Activated CD4-positive, alpha-beta T cell treated with anti-CD3 and anti-CD28 coated beads, Interleukin-2, amount 50 U/mL, for 24 hours (primary cell): ENCODE results near the gene STX16.

Experiments
- DNase-seq, 2 donors: peaks; one replicate each; pipeline ENCODE4 v3.0.0-alpha.2; 2020; ENCODE audit warnings: low read depth in 1 of 2, low spot score in 1 of 2

Gene STX16

DNA sequence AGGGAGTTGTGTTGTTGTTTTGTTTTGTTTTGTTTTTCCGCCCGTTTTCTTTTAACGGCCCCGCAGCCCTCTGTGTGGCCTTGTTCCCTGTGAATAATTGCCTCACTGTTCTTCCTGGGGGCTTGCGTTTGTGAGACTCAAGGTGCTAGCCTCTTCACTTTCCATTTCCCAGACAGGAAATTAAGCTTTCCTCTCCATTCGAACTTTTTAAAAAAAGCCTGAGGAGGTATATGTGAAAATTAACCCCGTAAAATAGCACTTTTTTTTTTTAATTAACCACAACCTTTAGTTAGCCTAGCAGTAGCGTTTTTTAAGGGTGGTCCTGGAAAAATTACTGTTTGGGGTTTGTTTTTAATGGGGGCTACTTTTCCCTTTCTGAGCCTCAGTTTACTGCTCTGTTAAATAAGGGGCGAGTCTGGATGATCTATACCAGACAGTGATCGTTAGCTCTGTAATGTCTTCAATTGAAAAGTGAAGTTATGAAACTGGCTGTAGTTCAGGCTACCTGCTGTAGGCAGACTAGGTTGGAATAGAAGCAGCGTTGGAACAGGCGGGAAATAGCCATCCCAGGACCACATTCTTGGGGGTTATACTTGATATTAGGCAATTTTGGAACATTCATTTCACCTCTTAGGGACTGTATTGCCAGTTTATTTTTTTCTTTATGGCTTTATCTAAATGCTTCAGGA lies 1.7 kb downstream of the STX16 start:
- DNase-seq, result no peak

DNA sequence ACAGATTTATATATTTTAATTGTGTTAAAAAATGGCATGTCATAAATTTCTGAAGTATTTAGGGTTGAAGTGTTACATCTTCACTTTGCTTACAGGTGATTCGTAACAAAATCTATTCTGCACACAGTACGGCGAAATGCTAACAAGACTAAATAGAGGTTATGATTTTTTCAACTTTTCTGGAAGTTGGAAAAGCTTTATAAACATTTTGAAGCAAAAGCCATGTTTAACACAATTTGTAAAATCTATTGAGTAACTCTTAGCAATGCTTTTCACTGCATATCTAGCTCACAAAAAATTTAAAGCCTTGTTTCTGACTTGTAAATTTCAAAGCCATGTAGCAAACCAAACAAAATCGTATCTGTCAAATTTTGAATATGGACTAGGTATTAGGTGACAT lies 3.3 kb downstream of the STX16 start:
- DNase-seq, result no peak

GRCh38 chr20:58655328-58656107 lies 4.4 kb downstream of the STX16 start:
- no peak for DNase-seq

GRCh38 chr20:58656831-58657230 lies 5.7 kb downstream of the STX16 start:
- no peak for DNase-seq

DNA sequence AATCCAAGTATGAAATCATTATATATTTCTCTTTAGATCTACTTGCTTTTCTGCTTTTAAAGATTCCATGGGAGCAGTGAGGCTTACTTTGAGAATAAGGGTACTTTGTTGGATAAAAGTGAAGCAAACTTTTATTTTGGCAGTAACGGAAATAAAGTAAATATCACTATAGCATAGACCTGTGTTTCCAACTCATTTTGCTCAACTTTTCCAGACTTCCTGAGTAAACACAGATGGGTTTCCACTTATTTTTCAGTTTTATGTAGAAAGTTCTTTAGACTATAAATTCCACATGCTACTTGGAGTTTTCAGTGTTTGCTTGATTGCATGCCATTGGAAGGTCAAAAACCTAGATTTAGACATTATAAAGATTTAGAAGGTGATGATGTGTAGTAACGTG lies 6.2 kb downstream of the STX16 start:
- no peak for DNase-seq

DNA sequence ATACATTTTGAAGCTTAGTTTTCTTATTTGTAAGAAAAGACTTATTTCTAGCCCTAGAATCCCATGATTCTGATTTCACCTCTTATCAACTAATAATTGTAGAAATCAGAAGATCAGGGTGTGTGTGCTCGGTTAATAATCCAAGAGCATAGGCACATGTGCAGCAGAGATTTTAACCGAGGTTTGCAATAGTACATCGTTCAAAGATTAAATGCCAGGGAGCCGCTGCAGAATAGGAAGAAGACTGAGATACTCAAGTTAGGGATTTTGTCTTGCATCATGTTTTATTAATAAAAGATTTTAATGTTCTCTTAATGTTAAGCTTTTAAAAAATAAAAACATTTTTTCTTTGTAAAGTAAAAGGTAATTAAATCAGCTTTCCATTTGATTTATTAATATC lies 6.9 kb downstream of the STX16 start:
- no peak for DNase-seq

DNA sequence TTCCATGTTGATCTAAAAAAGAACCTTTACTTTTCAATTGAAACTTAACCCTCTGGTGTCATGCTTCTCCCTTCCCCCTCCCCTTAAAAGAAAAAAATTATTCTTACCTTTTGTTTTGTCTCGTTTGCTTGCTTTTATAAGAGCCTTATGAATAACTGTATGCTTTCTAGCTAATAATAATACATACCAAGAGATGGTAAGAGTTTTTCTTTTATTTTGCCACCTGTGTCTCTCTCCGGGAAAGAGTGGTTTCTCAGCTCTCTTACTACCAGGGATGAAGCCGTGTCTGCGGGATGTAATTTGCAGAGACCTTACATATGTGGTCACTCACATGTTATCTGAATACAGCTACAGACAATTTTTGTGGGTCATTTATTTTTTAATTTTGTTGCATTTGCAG lies 7.7 kb downstream of the STX16 start:
- DNase-seq, result no peak

DNA sequence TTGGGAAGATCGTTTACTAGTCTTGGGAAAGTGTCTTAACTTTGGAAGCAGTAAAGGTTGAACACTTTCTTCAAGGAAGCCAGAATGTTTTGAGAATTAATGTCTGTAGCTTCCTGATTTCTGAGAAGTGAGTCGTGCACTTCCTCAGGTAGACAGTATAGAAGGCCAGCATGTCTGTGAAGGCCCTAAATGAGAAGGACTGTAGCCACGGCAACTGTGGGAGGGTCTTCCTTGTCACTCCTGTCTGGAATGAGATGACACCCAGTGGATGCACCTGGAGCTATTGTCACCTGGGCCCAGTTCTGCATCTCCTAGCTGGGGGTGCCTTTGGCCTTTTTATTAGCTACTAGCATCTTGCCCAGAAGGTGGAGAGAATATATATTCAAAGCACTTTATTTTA lies 8.8 kb downstream of the STX16 start:
- no peak for DNase-seq

- no peak for DNase-seq
Measured at GRCh38 chr20:58660855-58661597, 9.9 kb downstream of the STX16 start.

- no peak for DNase-seq
Measured at GRCh38 chr20:58661598-58662473, 10.8 kb downstream of the STX16 start.

DNA sequence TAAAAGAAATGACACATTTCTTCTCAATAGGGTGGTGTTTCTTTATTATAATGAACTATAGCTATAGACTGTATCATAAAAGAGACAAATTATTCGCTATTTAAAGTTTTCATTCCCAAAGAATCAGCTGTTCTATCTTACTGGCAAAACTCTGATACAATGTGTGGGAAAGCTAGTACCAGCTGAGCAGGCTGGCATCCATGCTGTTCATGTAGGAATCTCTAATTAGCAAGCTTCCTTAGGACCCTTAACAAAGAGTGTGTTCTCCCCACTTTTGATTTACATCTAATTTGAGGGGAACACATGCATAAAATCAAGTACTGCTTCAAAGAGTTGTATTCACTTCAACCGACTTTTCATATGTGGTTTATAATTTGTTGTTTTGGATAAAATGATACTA lies 13.2 kb downstream of the STX16 start:
- no peak for DNase-seq

DNA sequence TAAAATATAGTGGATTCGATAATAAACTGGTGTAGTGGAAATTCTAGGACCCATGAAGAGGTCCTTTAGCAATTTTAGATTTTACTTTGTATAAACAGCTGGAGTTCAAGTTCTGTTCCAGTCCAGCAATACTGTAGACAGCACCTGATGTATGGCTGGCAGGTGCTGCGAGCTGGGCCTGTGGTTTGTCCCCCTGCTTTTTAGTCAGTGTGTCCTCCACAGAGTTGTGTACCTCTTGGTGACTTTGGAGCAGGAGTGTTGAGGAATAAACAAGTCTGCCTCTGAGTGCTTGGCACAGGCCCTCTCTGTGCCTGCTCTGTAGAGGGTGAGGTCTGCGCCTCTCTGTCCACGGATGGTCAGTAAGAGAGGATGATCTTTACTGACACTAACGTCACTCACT lies 13.8 kb downstream of the STX16 start:
- no peak for DNase-seq

DNA sequence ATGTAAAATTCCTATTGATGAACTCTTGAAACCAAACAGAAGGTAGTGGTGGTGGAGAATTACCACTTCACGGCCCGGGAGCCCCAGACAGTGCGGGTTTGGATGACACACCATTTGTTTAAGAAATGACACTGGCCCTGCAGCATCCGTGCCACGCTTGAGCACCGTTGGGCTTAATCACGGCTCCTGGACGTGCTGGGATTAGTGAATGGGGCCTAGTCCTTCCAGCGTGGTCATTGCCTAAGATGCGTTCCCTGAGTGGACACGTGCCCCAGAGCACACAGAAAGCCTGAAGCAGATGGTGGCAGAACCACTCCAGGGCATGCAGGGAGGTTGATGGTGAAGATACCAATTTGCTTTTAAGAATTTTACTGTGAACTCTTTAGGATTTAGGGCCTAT lies 14.5 kb downstream of the STX16 start:
- no peak for DNase-seq

GRCh38 chr20:58666702-58667101 lies 15.6 kb downstream of the STX16 start:
- DNase-seq, result no peak

DNA sequence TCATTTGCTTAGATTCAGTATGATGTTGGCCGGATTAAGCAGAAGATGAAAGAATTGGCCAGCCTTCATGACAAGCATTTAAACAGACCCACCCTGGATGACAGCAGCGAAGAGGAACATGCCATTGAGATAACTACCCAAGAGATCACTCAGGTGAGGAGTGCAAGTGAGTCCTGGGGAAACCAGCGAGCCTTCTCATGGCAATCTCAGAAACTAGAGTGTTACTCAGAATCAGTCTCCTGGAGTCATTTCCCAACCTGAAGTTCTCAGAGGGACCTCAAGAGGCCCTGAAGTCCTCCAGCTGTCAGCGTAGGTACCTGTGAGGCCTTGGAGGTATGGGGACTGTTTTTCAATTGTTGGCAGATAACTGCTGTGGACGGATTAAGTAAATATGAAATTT lies 16.9 kb downstream of the STX16 start:
- no peak for DNase-seq

DNA sequence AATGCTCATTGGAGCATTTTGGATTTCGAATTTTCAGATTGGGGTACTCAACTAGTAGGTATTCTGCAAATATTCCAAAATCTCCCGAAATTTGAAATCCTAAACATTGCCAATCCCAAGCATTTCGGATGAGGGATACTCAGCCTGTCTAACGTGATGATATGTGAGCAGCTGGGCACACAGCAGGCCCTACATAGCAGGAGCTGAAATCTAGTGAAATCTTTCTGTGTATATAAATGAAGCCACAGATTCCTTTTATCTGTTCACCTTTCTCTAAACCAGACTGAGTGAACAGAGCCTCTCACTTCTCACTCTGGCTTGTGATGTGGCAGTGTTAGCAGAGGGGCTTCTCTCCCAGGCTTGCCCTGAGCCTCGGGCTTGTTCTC lies 17.8 kb downstream of the STX16 start:
- DNase-seq, result no peak

DNA sequence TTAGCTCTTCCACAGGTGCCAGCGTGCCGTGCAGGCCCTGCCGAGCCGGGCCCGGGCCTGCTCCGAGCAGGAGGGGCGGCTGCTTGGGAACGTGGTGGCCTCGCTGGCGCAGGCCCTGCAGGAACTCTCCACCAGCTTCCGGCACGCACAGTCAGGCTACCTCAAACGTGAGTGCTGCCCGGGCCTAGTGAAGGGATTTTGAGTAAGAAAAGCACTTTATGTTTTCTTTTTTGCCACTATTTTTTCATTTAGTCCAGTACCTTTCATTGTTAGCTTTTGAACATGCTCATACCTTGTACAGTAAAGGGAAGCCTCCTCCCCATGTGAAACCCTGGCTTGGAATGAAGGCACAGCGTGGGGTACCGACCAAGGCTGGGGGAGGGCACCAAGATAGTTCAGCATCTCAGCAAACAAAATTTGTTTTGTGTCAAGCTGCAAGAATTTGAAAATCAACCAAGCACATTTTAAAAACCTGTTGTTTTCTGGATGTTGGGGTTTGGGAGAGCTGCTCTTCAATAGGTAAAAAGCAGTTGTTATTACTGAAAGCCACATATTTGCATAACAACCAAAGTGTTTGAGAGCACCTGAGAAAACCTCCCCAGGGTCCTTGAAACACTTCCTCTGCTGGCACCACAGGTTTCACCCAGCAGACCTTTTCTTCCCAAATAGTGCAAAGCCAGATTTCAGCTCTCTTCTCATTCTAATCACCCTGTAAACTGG lies 18.4 kb downstream of the STX16 start:
- DNase-seq, result no peak

DNA sequence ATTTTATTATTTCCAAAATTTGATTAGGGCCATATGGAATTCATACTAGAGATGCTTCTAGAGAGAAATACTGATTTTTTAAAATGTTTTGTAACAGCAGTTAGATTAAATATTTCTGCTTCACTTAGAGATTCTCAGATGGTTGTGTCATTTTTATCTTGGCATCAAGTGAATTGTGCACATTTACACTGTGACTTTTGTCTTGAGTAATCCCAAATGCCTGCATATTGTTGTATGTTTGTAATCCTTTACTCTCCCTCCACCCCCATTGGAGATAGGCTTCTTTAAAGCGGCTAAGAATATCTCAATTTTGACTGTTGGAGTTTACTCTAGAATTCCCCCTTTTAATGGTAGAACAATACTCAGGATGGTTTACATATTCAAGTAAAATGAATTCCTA lies 19.0 kb downstream of the STX16 start:
- DNase-seq, result no peak

DNA sequence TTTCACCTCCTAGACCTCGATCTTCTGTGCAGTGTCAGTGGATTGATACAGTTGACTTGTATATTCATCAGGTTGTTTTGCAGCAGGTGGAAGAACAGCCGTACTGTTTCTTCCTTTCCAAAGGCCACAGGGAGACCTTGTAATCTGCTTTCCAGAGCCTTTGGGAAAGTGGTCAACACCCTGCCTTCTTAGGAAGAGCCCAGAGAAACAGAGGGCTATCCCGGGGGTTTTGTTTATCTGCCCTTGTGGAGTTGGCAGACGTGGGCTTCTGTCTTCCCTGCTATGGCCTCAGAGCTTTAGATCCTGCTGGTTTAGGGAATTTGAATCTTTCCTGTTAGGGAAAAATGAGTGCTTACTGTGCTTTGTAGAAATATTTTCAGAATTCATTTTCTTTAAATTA lies 19.6 kb downstream of the STX16 start:
- no peak for DNase-seq

DNA sequence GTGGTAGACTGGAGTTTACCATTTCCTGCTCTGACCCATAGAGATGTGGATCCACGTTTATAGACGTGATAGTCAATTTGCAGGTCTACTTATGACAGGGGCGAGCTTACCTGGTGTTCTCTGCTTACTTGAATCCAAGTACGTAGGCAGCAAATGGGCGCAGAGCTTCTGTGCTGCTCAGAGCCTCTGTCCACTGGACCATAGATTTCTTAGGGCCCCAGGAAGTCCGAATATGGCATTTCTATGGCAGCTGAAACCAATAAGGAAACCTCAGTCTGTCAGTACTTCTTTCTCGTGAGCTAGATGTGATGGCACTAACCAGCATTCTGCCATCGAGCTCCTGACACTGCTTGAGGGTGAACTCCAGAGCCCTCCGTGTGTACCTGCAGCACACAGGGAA lies 22.0 kb downstream of the STX16 start:
- DNase-seq, result no peak

DNA sequence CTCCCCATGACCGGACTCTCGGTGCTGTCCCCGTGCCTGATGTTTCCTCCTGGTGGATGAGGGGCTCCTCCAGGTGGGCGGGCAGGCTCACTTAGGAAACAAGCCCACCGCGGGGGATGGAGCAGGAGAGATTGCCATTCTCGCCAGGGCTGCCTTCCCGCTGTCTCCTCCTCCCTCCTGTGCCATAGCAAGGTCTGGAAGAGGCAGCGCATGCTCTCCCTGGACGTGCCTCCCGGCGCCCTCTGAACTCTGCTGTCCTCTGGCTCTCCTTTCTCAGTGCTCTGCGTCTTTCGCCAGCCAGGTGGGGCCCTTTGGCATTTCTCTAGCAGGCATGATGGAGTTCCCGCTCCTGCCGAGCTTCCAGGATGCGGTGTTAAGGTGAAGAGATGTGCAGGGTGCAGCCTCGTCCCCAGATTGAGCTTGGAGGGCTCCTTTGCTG lies 24.1 kb downstream of the STX16 start:
- DNase-seq, result no peak
